ENCODE results near the gene NUDT13.

DNA sequence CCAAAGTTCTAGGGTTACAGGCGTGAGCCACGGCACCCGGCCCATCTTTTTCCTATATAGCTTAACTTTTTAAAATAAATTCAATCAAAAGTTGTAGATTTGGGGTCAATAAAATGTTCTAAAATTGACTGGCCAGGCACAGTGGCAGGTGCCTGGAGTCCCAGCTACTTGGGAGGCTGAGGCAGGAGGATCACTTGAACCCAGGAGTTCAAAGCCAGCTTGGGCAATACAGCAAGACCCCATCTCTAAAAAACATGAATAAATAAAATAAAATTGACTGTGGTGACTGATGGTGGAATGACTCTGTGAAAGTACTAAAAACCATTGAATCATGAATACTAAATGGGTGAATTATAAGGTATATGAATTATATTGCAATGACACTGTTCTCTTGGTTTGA, 34.4 kb upstream of the NUDT13 start:
- TF ChIP-seq CTCF (IDR thresholded peaks at IDR 0.05): no peak
- no peak for TF ChIP-seq POLR2AphosphoS5 (IDR thresholded peaks at IDR 0.05)
